Esophagus muscularis mucosa (tissue), 4 donors: ENCODE measurements around the gene AGA. TPM values are rescaled to one million over a fixed set of nuclear protein-coding genes. Genes with fewer than 3 reads are reported as not detected.

ENCODE experiments used
- DNase-seq: peaks from one replicate; pipeline ENCODE4 v3.0.0-alpha.2; 2017; ENCODE audit errors: extremely low spot score
- H3K27ac ChIP-seq, 4 donors: fragments of 200-600 bp; sonication (generic); replicated peaks in 1 of 4; 1 replicate in 3 of 4; 2 replicates in 1 of 4; pipeline ENCODE4 v1.5.1; 2016 to 2019; ENCODE audit warnings: mild to moderate bottlenecking in 1 of 4
- H3K27me3 ChIP-seq, 4 donors: fragments of 200-600 bp; sonication (generic); one replicate each; pipeline versions ENCODE4 v1.5.1 to v1.6.0; 2016 to 2019
- H3K36me3 ChIP-seq, 4 donors: fragments of 200-600 bp; sonication (generic); one replicate each; pipeline ENCODE4 v1.5.1; 2016 to 2019
- H3K4me1 ChIP-seq, 4 donors: fragments of 200-600 bp; sonication (generic); one replicate each; pipeline ENCODE4 v1.5.1; 2016 to 2019
- H3K4me3 ChIP-seq, 4 donors: fragments of 200-600 bp; sonication (generic); 1 replicate in 2 of 4; 2 replicates in 2 of 4; pipeline ENCODE4 v1.5.1; 2016 to 2019; ENCODE audit warnings: mild to moderate bottlenecking in 4 of 4, moderate library complexity in 1 of 4
- H3K9me3 ChIP-seq, 4 donors: fragments of 200-600 bp; sonication (generic); 1 replicate in 3 of 4; 2 replicates in 1 of 4; pipeline ENCODE4 v1.5.1; 2016 to 2019
- CTCF ChIP-seq, 3 experiments: fragments of 200-600 bp in 2 of 3; fragments of 450-650 bp in 1 of 3; sonication (generic) in 2 of 3; IDR thresholded peaks; one replicate each; pipeline ENCODE4 v1.5.1; 2017 to 2019; ENCODE audit warnings: antibody characterized with exemption in 3 of 3, mild to moderate bottlenecking in 2 of 3, moderate library complexity in 1 of 3
- EP300 ChIP-seq: sonication (generic); formaldehyde crosslinking; IDR thresholded peaks from one replicate; pipeline ENCODE4 v1.6.1; 2017; ENCODE audit warnings: antibody characterized with exemption
- POLR2A ChIP-seq: fragments of 450-650 bp; IDR thresholded peaks from one replicate; pipeline ENCODE4 v1.6.1; 2017; ENCODE audit warnings: antibody characterized with exemption, moderate library complexity, mild to moderate bottlenecking, low read depth
- POLR2AphosphoS5 ChIP-seq, 2 donors: sonication (generic); formaldehyde crosslinking; IDR thresholded peaks; one replicate each; pipeline ENCODE4 v1.6.1; 2017; ENCODE audit warnings: antibody characterized with exemption in 2 of 2
- WGBS: methylation state at CpG from one replicate; pipeline ENCODE4 v1.1.5; 2018; 5-methylcytosine and 5-hydroxymethylcytosine counted together
- intact Hi-C: fragments of 100-400 bp; cut with DNase I; formaldehyde crosslinking; loops from one replicate; pipeline ENCODE4 v1.15.1; 2023
- total RNA-seq, 4 donors: library from RNA; depleted of rRNA; stranded (reverse); fragments of >200 nt; gene quantifications; one replicate each; pipeline versions ENCODE4 v1.1.0 to v1.2.1, GENCODE V29; 2016

The AGA gene
- total RNA-seq, 4 donors from 2014 or later, result 7.5 to 17.4 (median 9.7) TPM

DNA sequence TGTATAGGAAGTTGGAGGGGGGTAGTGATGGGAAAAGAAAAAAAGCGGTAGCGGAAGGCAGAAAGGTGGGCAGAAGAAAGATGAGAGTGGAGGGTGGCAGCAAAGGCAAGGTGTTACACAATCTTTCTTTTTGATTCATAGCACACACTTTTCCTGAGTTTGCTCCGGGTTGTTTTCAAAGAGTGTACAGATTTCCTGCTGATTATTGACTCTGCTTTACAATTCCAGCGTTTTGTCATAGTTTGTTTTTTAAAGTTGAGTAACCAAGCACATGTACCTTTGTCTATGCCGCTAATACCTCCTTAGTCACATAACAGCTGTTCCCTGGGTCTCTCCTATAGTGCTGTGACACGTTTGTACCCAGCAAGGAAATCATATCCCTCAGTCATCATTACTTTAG, 50.3 kb downstream of the AGA start:
- intact Hi-C loops, result no loop called here
- DNase-seq, result no peak
- Histone ChIP-seq H3K27ac (no peak overlapping the region), H3K27me3 (no peaks in the 10 kb centered on the region), H3K4me3 (no peak overlapping the region), H3K9me3 (no peaks in the 10 kb centered on the region), H3K4me1 (no peaks in the 10 kb centered on the region), H3K36me3 (no peaks in the 10 kb centered on the region)
- TF ChIP-seq EP300, result no peak
- TF ChIP-seq POLR2AphosphoS5 (IDR thresholded peaks at IDR 0.05), result no peak
- no peak for TF ChIP-seq POLR2A
- no peak for TF ChIP-seq CTCF (IDR thresholded peaks at IDR 0.05)
- WGBS, result 86% methylated on average over 6 of the region's 6 CpGs

GRCh38 chr4:177391287-177391686, 51.0 kb downstream of the AGA start:
- TF ChIP-seq POLR2A (no peak), CTCF (IDR thresholded peaks at IDR 0.05) (no peak), POLR2AphosphoS5 (IDR thresholded peaks at IDR 0.05) (no peak)
- H3K4me3 ChIP-seq, result no peak overlapping the region
- WGBS, result 79% methylated on average over 3 of the region's 3 CpGs
- no peaks in the 10 kb centered on the region for H3K36me3 ChIP-seq
- no peak overlapping the region for H3K27ac ChIP-seq
- no peak for DNase-seq
- no peaks in the 10 kb centered on the region for H3K4me1 ChIP-seq
- intact Hi-C loops, result no loop called here
- H3K27me3 ChIP-seq, result no peaks in the 10 kb centered on the region
- no peaks in the 10 kb centered on the region for H3K9me3 ChIP-seq

GRCh38 chr4:177386278-177386815, 55.9 kb downstream of the AGA start:
- TF ChIP-seq EP300 (no peak), CTCF (IDR thresholded peaks at IDR 0.05) (no peak), POLR2A (no peak), POLR2AphosphoS5 (IDR thresholded peaks at IDR 0.05) (no peak)
- H3K36me3 ChIP-seq, result no peaks in the 10 kb centered on the region
- H3K4me1 ChIP-seq, result no peaks in the 10 kb centered on the region
- no peak overlapping the region for H3K4me3 ChIP-seq
- 69% methylated on average over 5 of the region's 5 CpGs for WGBS
- H3K27me3 ChIP-seq, result no peaks in the 10 kb centered on the region
- H3K27ac ChIP-seq, result no peak overlapping the region
- intact Hi-C loops, result no loop called here
- H3K9me3 ChIP-seq, result no peaks in the 10 kb centered on the region
- DNase-seq, result no peak

GRCh38 chr4:177385576-177386277, 56.5 kb downstream of the AGA start:
- Histone ChIP-seq H3K4me3 (no peak overlapping the region), H3K27me3 (no peaks in the 10 kb centered on the region), H3K36me3 (no peaks in the 10 kb centered on the region), H3K9me3 (no peaks in the 10 kb centered on the region), H3K27ac (no peak overlapping the region), H3K4me1 (no peaks in the 10 kb centered on the region)
- WGBS, result 73% methylated on average over 2 of the region's 2 CpGs
- TF ChIP-seq POLR2A (no peak), CTCF (IDR thresholded peaks at IDR 0.05) (no peak), POLR2AphosphoS5 (IDR thresholded peaks at IDR 0.05) (no peak), EP300 (no peak)
- DNase-seq, result no peak
- intact Hi-C loops, result no loop called here
